ENCODE measurements around the gene PRKD2.

DNA sequence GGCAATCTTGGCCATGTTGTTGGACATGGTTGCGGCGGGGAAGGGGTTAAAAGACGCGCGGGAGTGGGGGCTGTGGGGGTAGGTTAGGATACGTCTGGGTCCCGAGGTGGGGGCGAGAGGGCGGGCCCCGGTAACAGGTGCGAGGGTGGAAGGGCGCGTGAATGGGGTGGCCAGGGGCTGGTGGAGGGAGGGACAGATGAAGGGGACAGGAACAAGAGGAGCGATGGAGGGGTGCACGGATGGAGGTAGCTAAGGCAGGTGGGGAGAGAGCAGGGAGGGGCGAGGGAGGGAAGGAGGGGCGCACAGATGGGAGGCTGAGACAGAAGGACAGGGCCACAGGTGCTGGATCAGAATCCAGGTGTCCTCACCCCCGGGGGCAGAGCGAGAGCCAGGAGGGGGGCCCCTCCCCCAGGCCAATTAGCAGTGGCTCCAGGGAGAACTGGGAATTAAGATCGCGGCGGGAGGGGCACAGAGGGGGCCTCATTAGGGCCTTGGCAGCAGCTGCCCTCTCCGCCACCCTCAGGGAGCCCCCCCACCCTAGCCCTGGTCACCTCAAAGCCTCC, 82.2 kb downstream of the PRKD2 start:
- no peak for TF ChIP-seq POLR2AphosphoS5 (IDR thresholded peaks at IDR 0.05; ENCODE audit: low read depth, low read length)
- TF ChIP-seq POLR2A (IDR thresholded peaks at IDR 0.05; ENCODE audit: low read depth, low read length) = no peak
- TF ChIP-seq TAF1 (IDR thresholded peaks at IDR 0.05; ENCODE audit: low read depth, low read length) = no peak
- TF ChIP-seq POU2F2 (IDR thresholded peaks at IDR 0.05; ENCODE audit: low read depth, low read length) = no peak
- TF ChIP-seq SPI1 (IDR thresholded peaks at IDR 0.05; ENCODE audit: low read depth, low read length) = no peak

Measured in GM12891 (cell line).